ENCODE results near the gene LY86. TPM values are rescaled to one million over a fixed set of nuclear protein-coding genes. Genes with fewer than 3 reads are reported as not detected.

LY86 gene
- total RNA-seq, 2 experiments from 2014 or later, result 9.5 to 12.2 TPM

DNA sequence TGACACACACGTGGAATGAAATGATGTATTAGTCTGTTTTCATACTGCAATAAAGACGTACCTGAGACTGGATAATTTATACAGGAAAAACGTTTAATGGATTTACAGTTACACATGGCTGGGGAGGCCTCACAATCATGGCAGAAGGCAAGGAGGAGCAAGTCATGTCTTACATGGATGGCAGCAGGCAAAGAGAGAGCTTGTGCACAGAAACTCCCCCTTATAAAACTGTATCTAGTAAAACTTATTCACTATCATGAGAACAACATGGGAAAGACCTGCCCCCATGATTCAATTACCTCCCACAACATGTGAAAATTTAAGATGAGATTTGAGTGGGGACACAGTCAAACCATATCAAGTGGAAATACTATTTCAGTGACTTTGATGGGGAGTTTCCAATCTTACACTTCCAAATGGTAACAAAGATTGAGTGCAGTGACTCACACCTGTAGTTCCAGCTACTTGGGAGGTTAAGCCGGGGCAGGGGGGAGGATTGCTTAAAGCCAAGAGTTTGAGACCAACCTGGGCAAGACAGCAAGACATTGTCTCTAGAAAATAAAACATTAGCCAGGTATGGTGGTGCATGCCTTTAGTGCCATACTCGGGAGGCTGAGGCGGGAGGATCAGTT, 8.2 kb upstream of the LY86 start:
- ChIA-PET CTCF (interaction anchor here (0.6 to 1.2 kb wide), 4 partner anchors 8 to 266 kb away, joined by 3 read pairs; no protein-coding TSS in a partner anchor), POLR2A (no interaction called here)
- Mint-ChIP-seq H3K27ac (no peak overlapping the region), H3K4me3 (no peak overlapping the region), H3K4me1 (peaks cover 39% of the 10 kb centered on the region), H3K9me3 (peaks cover 39% of the 10 kb centered on the region), H3K27me3 (peaks cover 6% of the 10 kb centered on the region), H3K36me3 (ENCODE audit: low read depth) (peaks cover 34% of the 10 kb centered on the region)
- DNase-seq, result no peak

DNA sequence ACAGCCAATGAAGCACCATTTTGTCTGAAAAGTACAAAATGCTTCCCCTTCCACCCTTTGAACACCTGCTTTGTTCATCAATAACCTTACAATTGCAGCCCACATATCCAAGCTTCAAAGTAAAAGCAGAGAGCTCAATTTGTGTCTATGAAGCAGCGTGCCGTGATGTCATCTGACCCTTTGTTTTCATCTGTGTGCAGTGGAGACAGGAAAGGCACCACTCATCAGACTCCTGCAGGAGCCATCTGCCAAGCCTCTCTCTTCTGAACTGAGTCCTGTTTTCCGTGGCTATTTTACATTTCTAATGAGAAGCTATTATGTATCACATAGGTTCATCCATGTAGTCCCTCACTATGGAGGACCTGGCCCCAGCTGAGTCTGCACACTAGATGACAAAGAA, 7.5 kb upstream of the LY86 start:
- H3K9me3 Mint-ChIP-seq, result peaks cover 39% of the 10 kb centered on the region
- peak overlapping the region; percentile 54 for H3K27ac Mint-ChIP-seq
- H3K36me3 Mint-ChIP-seq (ENCODE audit: low read depth), result peaks cover 34% of the 10 kb centered on the region
- peaks cover 6% of the 10 kb centered on the region for H3K27me3 Mint-ChIP-seq
- H3K4me1 Mint-ChIP-seq, result peaks cover 40% of the 10 kb centered on the region
- CTCF ChIA-PET, result interaction anchor here (0.6 to 1.2 kb wide), 4 partner anchors 8 to 266 kb away, joined by 3 read pairs; no protein-coding TSS in a partner anchor
- POLR2A ChIA-PET, result no interaction called here
- no peak overlapping the region for H3K4me3 Mint-ChIP-seq
- DNase-seq, result peak; percentile 26

DNA sequence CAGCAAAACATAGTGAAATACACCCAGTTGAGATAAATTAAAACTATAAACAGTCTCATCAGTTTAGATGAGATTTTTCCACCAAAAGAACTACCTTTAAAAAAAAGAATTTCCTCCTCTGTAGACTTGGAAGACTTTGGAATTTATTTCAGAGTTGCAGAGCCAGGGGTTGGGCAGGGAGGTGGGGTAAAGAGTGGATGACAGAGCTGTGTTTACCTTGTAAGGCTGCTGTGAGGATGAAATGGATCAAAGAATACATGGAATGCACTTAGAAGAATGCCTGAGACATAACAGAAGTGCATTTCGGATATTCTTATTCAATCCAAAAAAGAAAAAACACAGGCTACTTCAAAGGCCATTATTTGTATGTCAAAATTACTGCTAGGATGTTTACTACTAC, 6.4 kb upstream of the LY86 start:
- DNase-seq, result no peak
- H3K9me3 Mint-ChIP-seq, result peaks cover 33% of the 10 kb centered on the region
- H3K36me3 Mint-ChIP-seq (ENCODE audit: low read depth), result peaks cover 30% of the 10 kb centered on the region
- POLR2A ChIA-PET, result no interaction called here
- H3K27me3 Mint-ChIP-seq, result peaks cover 2% of the 10 kb centered on the region
- H3K4me1 Mint-ChIP-seq, result peaks cover 49% of the 10 kb centered on the region
- CTCF ChIA-PET, result interaction anchor here (1.3 kb wide), 1 partner anchor 11 kb away, joined by 5 read pairs; no protein-coding TSS in a partner anchor
- H3K4me3 Mint-ChIP-seq, result no peak overlapping the region
- peak overlapping the region; percentile 16 for H3K27ac Mint-ChIP-seq

DNA sequence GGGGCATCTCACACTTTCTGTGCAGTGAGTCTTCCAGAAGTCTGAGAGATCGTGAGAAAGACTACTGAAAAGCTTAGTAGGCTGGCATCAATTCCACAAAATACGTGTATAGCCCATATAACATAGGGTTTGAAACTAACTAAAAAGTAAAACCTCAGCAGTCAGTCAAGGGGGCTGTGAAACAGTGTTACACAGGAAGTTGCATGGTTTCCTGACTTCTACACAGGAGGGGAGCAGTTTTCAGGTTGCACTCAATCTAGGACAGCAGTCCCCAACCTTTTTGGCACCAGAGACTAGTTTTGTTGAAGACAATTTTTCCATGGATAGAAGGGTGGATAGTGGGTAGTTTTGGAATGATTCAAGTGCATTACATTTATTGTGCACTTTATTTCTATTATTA, 4.7 kb upstream of the LY86 start:
- Mint-ChIP-seq H3K4me3 (no peak overlapping the region), H3K27ac (peak overlapping the region; percentile 63), H3K27me3 (no peaks in the 10 kb centered on the region), H3K4me1 (peaks cover 65% of the 10 kb centered on the region), H3K9me3 (peaks cover 33% of the 10 kb centered on the region), H3K36me3 (ENCODE audit: low read depth) (peaks cover 29% of the 10 kb centered on the region)
- ChIA-PET CTCF (interaction anchor here (0.9 to 1.5 kb wide), 3 partner anchors 15 to 27 kb away, joined by 3 read pairs; no protein-coding TSS in a partner anchor), POLR2A (no interaction called here)
- DNase-seq, result peak; percentile 47

DNA sequence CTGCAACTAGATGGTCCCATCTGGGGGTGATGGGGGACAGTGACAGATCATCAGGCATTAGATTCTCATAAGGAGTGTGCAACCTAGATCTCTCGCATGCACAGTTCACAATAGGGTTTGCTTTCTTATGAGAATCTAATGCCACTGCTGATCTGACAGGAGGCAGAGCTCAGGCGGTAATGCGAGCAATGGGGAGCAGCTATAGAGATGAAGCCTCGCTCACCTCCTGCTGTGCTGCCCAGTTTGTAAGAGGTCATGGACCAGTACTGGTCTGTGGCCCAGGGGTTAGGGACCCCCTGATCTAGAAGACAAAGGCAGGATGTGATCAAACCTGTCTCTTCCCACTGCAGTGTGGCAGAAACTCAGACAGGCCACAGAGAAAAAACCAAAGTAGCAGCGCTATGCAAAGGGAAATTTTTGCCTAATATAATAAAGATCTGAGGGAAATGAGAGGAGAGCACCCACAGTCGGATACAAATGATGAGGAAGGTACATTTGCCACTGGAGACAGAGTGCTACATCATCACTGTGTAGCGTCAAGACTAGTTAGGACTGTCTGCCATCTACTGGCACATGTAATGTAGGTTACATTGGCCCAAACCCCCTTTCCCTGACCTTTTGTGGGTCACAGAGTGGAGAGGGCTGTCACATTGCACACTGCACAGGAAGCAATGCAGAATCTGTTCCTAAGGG, 4.1 kb upstream of the LY86 start:
- Mint-ChIP-seq H3K4me1 (peaks cover 66% of the 10 kb centered on the region), H3K4me3 (no peak overlapping the region), H3K27me3 (no peaks in the 10 kb centered on the region), H3K36me3 (ENCODE audit: low read depth) (peaks cover 34% of the 10 kb centered on the region), H3K27ac (peak overlapping the region; percentile 74), H3K9me3 (peaks cover 31% of the 10 kb centered on the region)
- ChIA-PET POLR2A (no interaction called here), CTCF (interaction anchor here (1.1 to 1.5 kb wide), 2 partner anchors 14 to 28 kb away, joined by 3 read pairs; no protein-coding TSS in a partner anchor)
- peak; percentile 20 for DNase-seq

DNA sequence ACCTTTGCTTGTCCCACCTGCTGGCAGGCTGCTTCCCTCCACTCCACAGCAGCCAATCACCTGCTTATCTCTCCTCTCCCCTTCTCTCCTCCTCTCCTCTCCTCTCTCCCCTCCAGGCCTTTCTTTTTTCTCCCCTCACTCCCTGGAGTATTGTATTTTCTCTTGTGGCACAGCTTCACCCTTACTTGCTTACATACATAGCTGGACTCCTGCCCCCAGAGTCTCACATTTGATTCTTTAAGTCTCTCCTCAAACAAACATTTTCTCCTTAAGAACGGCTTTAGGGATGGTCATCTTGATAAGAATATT, 3.6 kb upstream of the LY86 start:
- Mint-ChIP-seq H3K27me3 (no peaks in the 10 kb centered on the region), H3K27ac (peak overlapping the region; percentile 58), H3K4me3 (no peak overlapping the region), H3K4me1 (peaks cover 67% of the 10 kb centered on the region), H3K36me3 (ENCODE audit: low read depth) (peaks cover 35% of the 10 kb centered on the region), H3K9me3 (peaks cover 26% of the 10 kb centered on the region)
- no peak for DNase-seq
- POLR2A ChIA-PET, result no interaction called here
- CTCF ChIA-PET, result no interaction called here

DNA sequence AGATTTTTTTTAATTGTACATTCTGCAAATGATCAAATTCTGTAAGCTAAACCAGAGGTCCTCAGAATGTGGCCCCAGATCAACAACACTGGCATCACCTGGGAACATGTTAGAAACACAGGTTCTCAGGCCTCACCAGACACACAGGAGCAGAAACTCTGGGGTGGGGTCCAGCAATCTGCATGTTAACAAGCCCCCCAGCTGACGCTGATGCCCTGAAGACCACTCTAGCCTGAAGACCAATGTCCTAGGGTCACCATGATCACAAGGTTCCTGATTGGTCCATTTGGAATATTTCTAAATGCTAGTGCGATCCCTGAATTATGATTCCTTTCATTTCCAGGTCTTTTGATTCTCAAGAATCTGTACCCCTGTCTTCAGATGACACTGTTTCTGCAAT, 2.4 kb upstream of the LY86 start:
- Mint-ChIP-seq H3K27ac (peak overlapping the region; percentile 99), H3K4me3 (no peak overlapping the region), H3K4me1 (peaks cover 70% of the 10 kb centered on the region), H3K27me3 (no peaks in the 10 kb centered on the region), H3K9me3 (peaks cover 16% of the 10 kb centered on the region), H3K36me3 (ENCODE audit: low read depth) (peaks cover 36% of the 10 kb centered on the region)
- ChIA-PET CTCF (interaction anchor here (1.0 kb wide), 2 partner anchors 40 to 42 kb away, joined by 3 read pairs; no protein-coding TSS in a partner anchor), POLR2A (no interaction called here)
- no peak for DNase-seq

DNA sequence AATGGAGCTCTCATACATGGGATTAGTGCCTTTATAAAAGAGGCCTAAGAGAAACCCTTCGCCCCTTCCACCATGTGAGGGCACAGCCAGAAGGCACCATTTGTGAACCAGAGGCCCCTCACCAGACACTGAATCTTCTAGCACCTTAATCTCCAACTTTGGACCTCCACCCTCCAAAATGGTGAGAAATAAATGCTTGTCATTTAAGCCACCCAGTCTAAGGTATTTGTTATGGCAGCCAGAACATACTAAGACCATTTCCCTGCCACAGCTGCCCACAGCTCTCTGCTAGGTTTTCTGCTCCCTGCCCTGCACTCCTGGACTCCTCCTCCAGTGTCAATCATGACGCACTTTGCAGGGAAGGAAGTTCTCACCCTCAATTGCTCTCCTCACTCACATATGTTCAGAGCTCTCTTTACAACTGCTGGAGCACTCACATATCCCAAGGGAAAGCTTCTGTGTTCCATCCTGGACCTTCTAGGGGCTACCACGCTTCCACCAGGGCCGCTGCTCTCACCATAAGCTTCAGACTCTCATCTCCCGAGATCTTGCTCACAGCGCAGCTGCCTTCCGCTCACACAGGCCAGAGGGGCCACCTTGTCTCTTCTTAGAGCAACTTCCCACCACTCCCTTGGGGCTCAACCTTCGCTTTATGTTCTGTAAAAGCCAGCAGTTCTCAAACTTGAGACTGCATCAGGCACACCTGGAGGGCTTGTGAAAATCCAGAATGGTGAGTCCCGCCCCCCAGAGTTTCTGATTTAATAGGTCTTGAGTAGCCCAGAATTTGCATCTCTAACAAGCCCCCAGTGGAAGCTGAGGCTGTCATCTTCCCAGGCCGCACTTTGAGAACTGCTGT, 1.6 kb upstream of the LY86 start:
- Mint-ChIP-seq H3K4me3 (peak overlapping the region; percentile 53), H3K9me3 (peaks cover 16% of the 10 kb centered on the region), H3K27ac (peak overlapping the region; percentile 99), H3K36me3 (ENCODE audit: low read depth) (peaks cover 40% of the 10 kb centered on the region), H3K27me3 (no peaks in the 10 kb centered on the region), H3K4me1 (peaks cover 73% of the 10 kb centered on the region)
- ChIA-PET POLR2A (no interaction called here), CTCF (interaction anchor here (1.0 kb wide), 2 partner anchors 40 to 41 kb away, joined by 3 read pairs; no protein-coding TSS in a partner anchor)
- no peak for DNase-seq

DNA sequence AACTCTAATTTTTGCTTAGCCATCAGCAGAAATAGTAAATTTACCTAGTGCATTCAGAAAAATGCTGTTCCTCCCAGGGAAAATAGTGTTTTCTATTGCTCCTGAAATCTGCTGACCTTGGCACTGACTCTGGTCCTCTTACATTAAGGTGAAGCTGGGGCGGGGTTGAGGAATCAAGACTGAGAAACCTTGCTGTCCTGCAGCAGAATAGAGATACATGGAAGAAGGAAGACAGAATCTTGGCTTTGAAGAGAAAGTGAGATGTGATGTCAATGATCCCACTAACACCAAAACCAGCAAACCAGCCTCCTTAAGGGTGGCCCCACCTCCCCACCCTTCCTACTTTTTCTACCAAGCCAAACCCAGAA, 840 bp upstream of the LY86 start:
- H3K9me3 Mint-ChIP-seq, result peaks cover 13% of the 10 kb centered on the region
- no peak for DNase-seq
- peak overlapping the region; percentile 99 for H3K27ac Mint-ChIP-seq
- peaks cover 80% of the 10 kb centered on the region for H3K4me1 Mint-ChIP-seq
- CTCF ChIA-PET, result no interaction called here
- H3K36me3 Mint-ChIP-seq (ENCODE audit: low read depth), result peaks cover 41% of the 10 kb centered on the region
- no peaks in the 10 kb centered on the region for H3K27me3 Mint-ChIP-seq
- peak overlapping the region; percentile 80 for H3K4me3 Mint-ChIP-seq
- POLR2A ChIA-PET, result no interaction called here

DNA sequence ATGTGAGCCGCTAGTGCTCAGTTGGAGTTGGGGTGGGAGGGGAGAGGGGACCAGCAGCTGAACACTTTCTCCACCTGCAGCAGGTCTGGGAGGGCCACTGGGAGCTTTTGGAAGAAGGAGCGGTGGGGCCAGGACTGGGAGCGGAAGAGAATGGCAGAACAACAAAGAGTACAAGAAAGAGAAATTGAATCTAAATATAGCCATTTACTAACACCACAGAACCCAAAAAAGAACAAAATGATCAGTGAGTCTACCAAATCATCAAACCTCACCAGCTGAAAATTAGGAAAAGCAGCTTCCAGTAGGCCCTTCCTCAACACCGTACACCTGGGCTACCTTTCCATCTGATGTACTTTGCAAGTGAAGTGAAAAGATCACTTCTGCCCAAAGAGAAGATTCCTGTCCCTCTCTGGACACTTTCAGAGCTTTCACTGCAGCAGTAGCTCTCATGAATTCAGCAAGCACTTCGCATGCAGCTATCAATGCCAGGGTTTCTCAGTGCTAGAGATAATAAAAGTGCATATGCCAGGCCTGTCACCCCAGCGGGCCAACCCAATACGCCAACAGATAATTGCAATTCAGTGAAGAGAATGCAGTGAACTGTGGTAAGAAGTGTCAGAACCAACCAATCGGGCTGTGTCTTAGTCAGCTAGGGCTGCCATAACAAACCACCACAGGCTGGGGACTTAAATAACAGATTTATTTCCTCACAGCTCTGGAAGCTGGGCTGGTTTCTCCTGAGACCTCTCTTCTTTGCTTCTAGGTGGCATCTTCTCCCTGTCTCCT, 597 bp downstream of the LY86 start:
- peak; percentile 55 for DNase-seq
- H3K4me1 Mint-ChIP-seq, result peaks cover 88% of the 10 kb centered on the region
- H3K27ac Mint-ChIP-seq, result peak overlapping the region; percentile 99

DNA sequence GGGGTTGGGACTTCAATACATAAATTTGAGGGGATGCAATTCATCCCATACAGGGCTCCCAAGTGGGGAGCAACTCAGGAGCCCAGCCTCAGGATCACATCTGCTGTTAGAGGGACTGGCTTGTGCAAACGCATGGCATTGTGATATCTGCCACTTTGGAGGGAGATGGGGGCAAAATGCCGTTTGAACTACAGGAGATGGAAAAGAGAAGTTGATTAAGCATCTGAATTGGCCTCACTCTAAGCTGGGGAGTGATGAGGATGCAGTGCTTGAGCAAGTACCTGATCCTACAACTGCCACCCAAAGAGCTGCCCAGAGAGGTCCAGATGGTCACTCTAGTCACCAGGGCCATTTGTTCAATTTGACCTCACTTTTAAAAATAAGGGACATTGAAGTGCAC, 2.0 kb downstream of the LY86 start:
- peaks cover 54% of the 10 kb centered on the region for H3K36me3 Mint-ChIP-seq (ENCODE audit: low read depth)
- H3K4me3 Mint-ChIP-seq, result no peak overlapping the region
- ChIA-PET POLR2A (interaction anchor here (0.5 kb wide), 1 partner anchor 24 kb away, joined by 3 read pairs; no protein-coding TSS in a partner anchor), CTCF (no interaction called here)
- peak overlapping the region; percentile 95 for H3K27ac Mint-ChIP-seq
- DNase-seq, result no peak
- H3K9me3 Mint-ChIP-seq, result peaks cover 18% of the 10 kb centered on the region
- H3K27me3 Mint-ChIP-seq, result no peaks in the 10 kb centered on the region
- peaks cover 88% of the 10 kb centered on the region for H3K4me1 Mint-ChIP-seq

More for the DNA sequence above, 597 bp downstream of the LY86 start:
- Mint-ChIP-seq H3K27me3 (no peaks in the 10 kb centered on the region), H3K9me3 (peaks cover 16% of the 10 kb centered on the region), H3K36me3 (ENCODE audit: low read depth) (peaks cover 49% of the 10 kb centered on the region), H3K4me3 (peak overlapping the region; percentile 80)
- ChIA-PET CTCF (interaction anchor here (0.6 to 1.7 kb wide), 4 partner anchors 8 to 108 kb away, joined by 3 to 6 read pairs (median 4); no protein-coding TSS in a partner anchor), POLR2A (no interaction called here)

DNA sequence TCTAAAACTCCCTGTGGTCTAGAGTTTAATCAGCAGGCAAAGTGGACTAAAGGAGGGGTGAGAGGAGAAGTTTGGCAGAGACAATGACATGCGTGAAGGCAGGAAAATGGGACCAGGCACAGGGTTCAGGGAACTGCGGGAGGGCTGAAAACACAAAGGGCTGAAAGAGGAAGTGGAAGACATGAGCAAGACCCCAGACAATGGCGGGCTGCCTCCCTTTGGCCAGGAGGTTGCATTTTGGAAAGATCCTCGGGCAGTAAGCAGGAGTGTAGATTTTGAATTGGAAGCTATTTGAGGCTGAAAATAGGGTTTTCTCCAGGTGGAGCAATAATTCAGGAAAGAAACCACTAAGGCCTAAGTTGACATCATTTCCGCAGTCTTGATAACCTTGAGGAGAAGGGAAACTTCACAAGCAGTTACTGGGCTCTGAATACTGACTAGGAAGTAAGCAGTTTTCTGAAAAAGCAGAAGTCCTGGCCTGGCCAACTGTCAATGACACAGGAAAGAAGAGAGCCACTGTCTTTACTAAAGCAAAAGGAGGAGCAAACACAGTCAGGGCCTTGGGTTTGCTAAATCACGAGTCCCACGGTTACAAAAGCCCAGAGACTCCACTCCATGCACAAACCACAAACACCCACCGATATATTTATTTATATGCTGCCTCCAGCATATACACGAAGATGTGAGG, 3.4 kb downstream of the LY86 start:
- CTCF ChIA-PET, result no interaction called here
- DNase-seq, result no peak
- H3K36me3 Mint-ChIP-seq (ENCODE audit: low read depth), result peaks cover 60% of the 10 kb centered on the region
- POLR2A ChIA-PET, result no interaction called here
- H3K9me3 Mint-ChIP-seq, result peaks cover 18% of the 10 kb centered on the region
- H3K27ac Mint-ChIP-seq, result peak overlapping the region; percentile 95
- no peaks in the 10 kb centered on the region for H3K27me3 Mint-ChIP-seq
- no peak overlapping the region for H3K4me3 Mint-ChIP-seq
- H3K4me1 Mint-ChIP-seq, result peaks cover 94% of the 10 kb centered on the region
